Gastrocnemius medialis (tissue), 4 donors: ENCODE measurements around the gene CELF4. TPM values are rescaled to one million over a fixed set of nuclear protein-coding genes. Genes with fewer than 3 reads are reported as not detected.

ENCODE experiments used
- ATAC-seq, 2 donors: fragments of 150-250 bp; one replicate each; pipeline ENCODE4 v1.9.1; 2016
- DNase-seq, 2 donors: peaks; one replicate each; pipeline ENCODE4 v3.0.0-alpha.2; 2019
- H3K27ac ChIP-seq, 4 donors: fragments of 200-600 bp; sonication (generic); 1 replicate in 1 of 4; 2 replicates in 3 of 4; pipeline ENCODE4 v1.5.1; 2016 to 2018; ENCODE audit warnings: mild to moderate bottlenecking in 2 of 4, moderate library complexity in 1 of 4
- H3K27me3 ChIP-seq, 3 donors: fragments of 200-600 bp; sonication (generic) in 2 of 3; 1 replicate in 1 of 3; 2 replicates in 2 of 3; pipeline versions ENCODE4 v1.5.1 to v1.6.0; 2016 to 2019; ENCODE audit warnings: mild to moderate bottlenecking in 1 of 3, moderate library complexity in 1 of 3
- H3K36me3 ChIP-seq, 2 donors: fragments of 200-600 bp; sonication (generic) in 1 of 2; one replicate each; pipeline ENCODE4 v1.5.1; 2017 to 2018
- H3K4me1 ChIP-seq, 2 donors: fragments of 200-600 bp; sonication (generic) in 1 of 2; one replicate each; pipeline ENCODE4 v1.5.1; 2016 to 2017; ENCODE audit warnings: mild to moderate bottlenecking in 2 of 2
- H3K4me3 ChIP-seq, 4 donors: fragments of 200-600 bp; sonication (generic) in 3 of 4; 1 replicate in 1 of 4; 2 replicates in 3 of 4; pipeline ENCODE4 v1.5.1; 2016 to 2019; ENCODE audit warnings: mild to moderate bottlenecking in 2 of 4
- H3K9me3 ChIP-seq, 3 donors: fragments of 200-600 bp; sonication (generic) in 2 of 3; 1 replicate in 1 of 3; 2 replicates in 2 of 3; pipeline ENCODE4 v1.5.1; 2016 to 2019
- CTCF ChIP-seq, 5 experiments: fragments of 450-650 bp in 3 of 5; fragments of 200-600 bp in 2 of 5; sonication (generic) in 2 of 5; IDR thresholded peaks in 4 of 5; conservative IDR thresholded peaks in 1 of 5; 1 replicate in 4 of 5; 2 replicates in 1 of 5; pipeline ENCODE4 v1.5.1; 2016 to 2019; ENCODE audit warnings: antibody characterized with exemption in 5 of 5, mild to moderate bottlenecking in 3 of 5, moderate library complexity in 3 of 5
- POLR2A ChIP-seq, 2 donors: fragments of 450-650 bp; IDR thresholded peaks; one replicate each; pipeline ENCODE4 v1.6.1; 2017; ENCODE audit warnings: antibody characterized with exemption in 2 of 2, mild to moderate bottlenecking in 2 of 2, moderate library complexity in 2 of 2
- in situ Hi-C, 4 donors: fragments of 200-750 bp; cut with MboI; loops; one replicate each; pipeline versions ENCODE4 v1.15.0 to v1.8.0; 2017; ENCODE audit warnings: low sequenced_read_pairs in 4 of 4
- intact Hi-C: fragments of 100-400 bp; cut with DNase I; formaldehyde crosslinking; loops from one replicate; pipeline ENCODE4 v1.15.1; 2023; ENCODE audit warnings: low total_unique reads
- total RNA-seq, 4 donors: library from RNA; depleted of rRNA; stranded (reverse); fragments of >200 nt; gene quantifications; one replicate each; pipeline versions ENCODE4 v1.1.0 to v1.2.3, GENCODE V29; 2016

CELF4 gene
- total RNA-seq, 4 donors from 2014 or later, result not detected

DNA sequence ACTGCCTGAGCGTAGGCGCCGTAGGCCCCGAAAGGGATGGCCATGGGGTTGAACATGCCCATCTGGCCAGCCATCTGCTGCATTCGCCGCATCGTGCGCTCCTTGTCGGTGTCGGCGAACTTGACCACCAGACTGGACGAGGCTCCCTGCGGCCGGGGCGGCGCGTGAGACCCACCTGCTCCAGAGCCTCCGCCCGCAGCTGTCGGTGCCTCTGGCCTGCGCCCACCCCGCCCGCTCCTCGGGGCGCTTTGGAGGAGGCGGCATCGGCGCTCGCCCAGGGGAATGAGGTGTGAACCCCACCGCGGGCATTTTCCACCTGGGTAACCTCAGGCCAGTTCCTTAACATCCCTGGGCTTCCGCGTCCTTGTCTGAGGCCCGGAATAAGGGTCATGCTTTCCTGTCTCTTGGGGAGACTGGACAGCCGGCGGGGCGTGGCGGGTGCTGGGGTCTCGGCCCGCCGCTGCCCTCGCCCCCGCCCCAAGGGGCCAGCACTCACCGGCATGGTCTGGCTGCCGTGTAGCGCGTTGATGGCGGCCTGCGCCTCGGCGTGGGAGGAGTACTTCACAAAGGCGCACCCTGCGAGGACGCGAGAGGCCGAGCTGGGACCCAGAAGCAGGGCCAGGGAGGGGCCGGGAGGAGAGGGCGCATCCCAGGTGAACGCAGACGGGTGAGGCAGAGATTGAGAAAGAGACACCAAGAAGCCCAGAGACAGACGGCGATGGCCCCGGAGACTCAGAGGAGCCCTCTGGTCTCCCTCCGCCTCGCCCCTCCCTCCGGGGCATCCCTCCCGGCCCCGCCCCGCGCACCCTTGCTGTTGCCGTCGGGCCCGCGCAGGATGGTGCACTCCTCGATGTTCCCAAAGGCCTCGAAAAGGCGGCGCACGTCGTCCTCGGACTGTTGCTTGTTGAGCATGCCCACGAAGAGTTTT lies 291.0 kb downstream of the CELF4 start:
- no peak for TF ChIP-seq CTCF (IDR thresholded peaks at IDR 0.05 in 4 of 5, conservative IDR thresholded peaks at IDR 0.05 in 1 of 5)
- TF ChIP-seq POLR2A (IDR thresholded peaks at IDR 0.05), result no peak
- Histone ChIP-seq H3K4me3 (no peak overlapping the region), H3K9me3 (no peaks in the 10 kb centered on the region), H3K27me3 (peaks cover 12 to 33% (median 31%) of the 10 kb centered on the region in 3 donors), H3K36me3 (no peaks in the 10 kb centered on the region), H3K4me1 (no peaks in the 10 kb centered on the region), H3K27ac (no peak overlapping the region)
- no peak for DNase-seq
- intact Hi-C loops, result no loop called here
- in situ Hi-C loops, result no loop called here
- no peak for ATAC-seq

- H3K27ac ChIP-seq, result no peak overlapping the region
- H3K4me1 ChIP-seq, result no peaks in the 10 kb centered on the region
- ATAC-seq, result no peak
- no peaks in the 10 kb centered on the region for H3K9me3 ChIP-seq
- no peak for DNase-seq
- H3K4me3 ChIP-seq, result no peak overlapping the region
- in situ Hi-C loops, result no loop called here
- no peaks in the 10 kb centered on the region for H3K36me3 ChIP-seq
- intact Hi-C loops, result no loop called here
- TF ChIP-seq POLR2A (IDR thresholded peaks at IDR 0.05), result no peak
- TF ChIP-seq CTCF (IDR thresholded peaks at IDR 0.05 in 4 of 5, conservative IDR thresholded peaks at IDR 0.05 in 1 of 5), result no peak
- H3K27me3 ChIP-seq, result peaks cover 12 to 32% (median 31%) of the 10 kb centered on the region in 3 donors
Observed at GRCh38 chr18:37272841-37273240, 292.8 kb downstream of the CELF4 start.

GRCh38 chr18:37272226-37272625 lies 293.4 kb downstream of the CELF4 start:
- Histone ChIP-seq H3K4me1 (no peaks in the 10 kb centered on the region), H3K9me3 (no peaks in the 10 kb centered on the region), H3K4me3 (no peak overlapping the region), H3K36me3 (no peaks in the 10 kb centered on the region), H3K27ac (no peak overlapping the region), H3K27me3 (peaks cover 12 to 31% (median 31%) of the 10 kb centered on the region in 3 donors)
- DNase-seq (no peak), ATAC-seq (no peak)
- in situ Hi-C loops, result no loop called here
- intact Hi-C loops, result no loop called here
- no peak for TF ChIP-seq CTCF (IDR thresholded peaks at IDR 0.05 in 4 of 5, conservative IDR thresholded peaks at IDR 0.05 in 1 of 5)
- TF ChIP-seq POLR2A (IDR thresholded peaks at IDR 0.05), result no peak

GRCh38 chr18:37270666-37271052 lies 294.9 kb downstream of the CELF4 start:
- H3K36me3 ChIP-seq, result no peaks in the 10 kb centered on the region
- H3K27me3 ChIP-seq, result peaks cover 7 to 25% (median 22%) of the 10 kb centered on the region in 3 donors
- TF ChIP-seq POLR2A (IDR thresholded peaks at IDR 0.05), result no peak
- no peak for TF ChIP-seq CTCF (IDR thresholded peaks at IDR 0.05 in 4 of 5, conservative IDR thresholded peaks at IDR 0.05 in 1 of 5)
- intact Hi-C loops, result no loop called here
- H3K4me1 ChIP-seq, result no peaks in the 10 kb centered on the region
- no peak overlapping the region for H3K27ac ChIP-seq
- no peak overlapping the region for H3K4me3 ChIP-seq
- no peak for DNase-seq
- in situ Hi-C loops, result no loop called here
- H3K9me3 ChIP-seq, result no peaks in the 10 kb centered on the region
- ATAC-seq, result no peak
